Activated gamma-delta T cell treated with Interleukin-2 at 50 U/mL for 16 hours (primary cell): Measurements from ENCODE around the gene SUFU.

Experiments
- DNase-seq: peaks from one replicate; pipeline ENCODE4 v3.0.0-alpha.2; 2020

Gene SUFU

GRCh38 chr10:102620591-102621442 lies 117.0 kb downstream of the SUFU start:
- DNase-seq, result no peak

GRCh38 chr10:102621443-102622325 lies 117.9 kb downstream of the SUFU start:
- no peak for DNase-seq

- no peak for DNase-seq
These were observed 120.3 kb downstream of the SUFU start for GRCh38 chr10:102624094-102624493.

GRCh38 chr10:102624751-102625645 lies 121.2 kb downstream of the SUFU start:
- no peak for DNase-seq

GRCh38 chr10:102626026-102626685 lies 122.4 kb downstream of the SUFU start:
- DNase-seq, result no peak

- no peak for DNase-seq
These were observed 123.5 kb downstream of the SUFU start for GRCh38 chr10:102627291-102627735.

- DNase-seq, result no peak
These were observed 124.0 kb downstream of the SUFU start for GRCh38 chr10:102627736-102628293.

- no peak for DNase-seq
These were observed 124.7 kb downstream of the SUFU start for GRCh38 chr10:102628451-102628911.

- DNase-seq, result no peak
These were observed 126.2 kb downstream of the SUFU start for GRCh38 chr10:102629661-102630614.

- no peak for DNase-seq
These were observed 126.9 kb downstream of the SUFU start for GRCh38 chr10:102630663-102631062.

GRCh38 chr10:102631525-102632393 lies 128.0 kb downstream of the SUFU start:
- DNase-seq, result no peak

GRCh38 chr10:102632394-102633111 lies 128.8 kb downstream of the SUFU start:
- no peak for DNase-seq

GRCh38 chr10:102633287-102633686 lies 129.5 kb downstream of the SUFU start:
- DNase-seq, result no peak

GRCh38 chr10:102633848-102634247 lies 130.1 kb downstream of the SUFU start:
- no peak for DNase-seq

GRCh38 chr10:102634686-102635085 lies 130.9 kb downstream of the SUFU start:
- no peak for DNase-seq

GRCh38 chr10:102635377-102635776 lies 131.6 kb downstream of the SUFU start:
- DNase-seq, result no peak

GRCh38 chr10:102639537-102639936 lies 135.8 kb downstream of the SUFU start:
- DNase-seq, result no peak

GRCh38 chr10:102641402-102641801 lies 137.6 kb downstream of the SUFU start:
- DNase-seq, result no peak
